SK-N-MC (cell line): ENCODE results near the gene MICOS13.
"Not testable (repeated sequence)": the region's sequence is repeated elsewhere in the genome, so short reads cannot be mapped to it uniquely, and the experiment has no call there.

Source experiments
- DNase-seq: peaks from one replicate; pipeline ENCODE4 v3.0.0-alpha.2; 2011; ENCODE audit warnings: low read depth, low spot score
- H3K27ac ChIP-seq: fragments of 200-600 bp; sonication (generic); 2 replicates; pipeline ENCODE4 v1.5.1; 2016; ENCODE audit warnings: mixed run types
- H3K36me3 ChIP-seq: fragments of 200-600 bp; sonication (generic); 2 replicates; pipeline ENCODE4 v1.6.1; 2017; ENCODE audit warnings: antibody characterized with exemption, low read length, mixed read lengths; ENCODE audit not compliant: insufficient read depth
- H3K4me3 ChIP-seq: fragments of 200-600 bp; sonication (generic); 2 replicates; pipeline ENCODE4 v1.5.1; 2016
- H3K9ac ChIP-seq: fragments of 200-600 bp; sonication (generic); 2 replicates; pipeline ENCODE4 v1.8.0; 2017; ENCODE audit warnings: mixed run types, mixed read lengths; ENCODE audit not compliant: insufficient read length
- H3K9me3 ChIP-seq: fragments of 200-600 bp; sonication (generic); 2 replicates; pipeline ENCODE4 v1.6.1; 2017; ENCODE audit warnings: low read depth, mild to moderate bottlenecking, antibody characterized with exemption, low read length, moderate library complexity, mixed read lengths
- EZH2 ChIP-seq: fragments of 200-600 bp; sonication (generic); IDR thresholded peaks from one replicate; pipeline ENCODE4 v1.6.1; 2017; ENCODE audit warnings: antibody characterized with exemption
- FOXP2 ChIP-seq: optimal IDR thresholded peaks from 2 replicates; pipeline ENCODE3; 2011; ENCODE audit warnings: mild to moderate bottlenecking, moderate library complexity; ENCODE audit not compliant: insufficient read depth; ENCODE audit errors: extremely low read length, control extremely low read depth
- POLR2AphosphoS5 ChIP-seq: IDR thresholded peaks from 2 replicates; pipeline ENCODE4 v1.6.1; 2012; ENCODE audit warnings: mild to moderate bottlenecking, low read depth, low read length, borderline replicate concordance

Gene MICOS13

DNA sequence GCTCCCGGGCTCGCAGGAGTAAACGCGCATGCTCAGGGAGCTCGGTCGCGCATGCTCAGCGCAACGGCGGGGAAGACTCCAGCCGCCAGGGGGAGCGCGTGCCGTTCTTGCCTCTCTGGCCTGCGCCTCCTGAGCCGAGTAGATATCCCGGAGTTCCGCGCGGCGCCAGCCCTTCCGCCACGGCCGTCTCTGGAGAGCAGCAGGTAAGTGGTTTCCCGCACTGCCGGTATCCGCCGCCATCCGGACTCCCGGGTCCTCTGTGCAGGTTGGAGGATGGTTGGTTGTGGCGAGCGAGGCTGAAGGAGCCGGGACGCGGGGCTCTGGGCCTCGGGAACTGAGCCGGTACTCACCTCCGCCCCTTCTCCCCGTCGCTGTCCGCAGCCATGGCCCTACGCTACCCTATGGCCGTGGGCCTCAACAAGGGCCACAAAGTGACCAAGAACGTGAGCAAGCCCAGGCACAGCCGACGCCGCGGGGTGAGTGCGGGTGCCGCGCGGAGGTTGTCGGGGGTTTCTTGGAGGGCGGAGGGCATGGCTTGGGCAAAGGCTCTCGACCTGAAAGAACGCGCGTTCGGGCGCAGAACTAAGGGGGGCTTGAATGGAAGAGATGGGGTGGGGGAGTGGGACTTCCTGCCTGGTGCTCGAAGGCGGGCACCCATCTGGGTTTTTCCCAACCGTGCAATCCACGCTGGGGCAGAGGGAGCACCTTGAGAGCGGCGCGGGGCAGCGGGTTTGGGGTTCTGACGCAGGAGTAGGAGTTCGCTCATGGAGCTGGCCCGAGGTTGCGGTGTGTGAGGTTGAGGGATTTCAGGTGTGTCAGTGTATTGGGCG lies 10.0 kb upstream of the MICOS13 start, which contains the start of gene RPL36:
RPL36 (plus strand) TSS at position 171 of the 830 bp plus-strand sequence; CDS start at position 384, 213 bp downstream.
- Histone ChIP-seq H3K36me3 (peaks cover 47% of the 10 kb centered on the region), H3K4me3 (peak within 1 kb of the TSS; percentile 100), H3K9ac (peak within 1 kb of the TSS; percentile 100), H3K9me3 (no peaks in the 10 kb centered on the region), H3K27ac (peak within 1 kb of the TSS; percentile 97)
- DNase-seq, result peak; percentile 81
- TF ChIP-seq POLR2AphosphoS5 (peak; percentile 99), EZH2 (no peak), FOXP2 (peak; percentile 76)

- not testable (repeated sequence) for H3K9me3 ChIP-seq, H3K9ac ChIP-seq, DNase-seq, H3K4me3 ChIP-seq, H3K27ac ChIP-seq
- peaks cover 28% of the 10 kb centered on the region for H3K36me3 ChIP-seq
These were observed 8.1 kb upstream of the MICOS13 start for GRCh38 chr19:5688262-5688881.

DNA sequence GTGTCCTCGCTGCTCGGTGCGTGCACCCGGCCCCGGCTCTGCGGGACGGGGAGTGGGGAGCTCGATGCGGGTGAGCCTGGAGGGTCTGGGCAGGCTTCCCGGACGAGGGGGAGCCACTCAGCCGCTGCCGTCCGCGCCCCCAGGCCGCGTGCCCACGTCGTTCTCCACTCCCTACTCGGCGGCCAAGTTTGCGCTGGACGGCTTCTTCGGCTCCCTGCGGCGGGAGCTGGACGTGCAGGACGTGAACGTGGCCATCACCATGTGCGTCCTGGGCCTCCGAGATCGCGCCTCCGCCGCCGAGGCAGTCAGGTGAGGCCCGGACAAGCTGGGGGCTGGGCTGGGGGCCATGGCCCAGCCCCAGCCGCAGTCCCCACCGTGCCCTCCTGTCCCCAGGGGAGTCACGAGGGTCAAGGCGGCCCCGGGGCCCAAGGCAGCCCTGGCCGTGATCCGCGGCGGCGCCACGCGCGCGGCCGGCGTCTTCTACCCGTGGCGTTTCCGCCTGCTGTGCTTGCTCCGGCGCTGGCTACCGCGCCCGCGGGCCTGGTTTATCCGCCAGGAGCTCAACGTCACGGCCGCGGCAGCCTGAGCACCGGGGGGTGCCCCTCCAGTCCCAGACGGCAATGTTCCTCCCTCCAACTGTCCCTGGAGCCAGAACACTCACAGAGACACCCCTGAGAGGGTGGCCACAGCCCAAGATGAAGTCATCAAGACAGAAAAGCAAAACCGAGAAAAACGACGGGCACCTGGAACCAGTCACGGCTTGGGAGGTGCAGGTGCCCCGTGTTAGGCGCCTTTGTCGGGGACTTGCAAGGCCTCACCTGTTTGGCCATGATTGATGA lies 7.3 kb upstream of the MICOS13 start:
- no peaks in the 10 kb centered on the region for H3K9me3 ChIP-seq
- TF ChIP-seq EZH2 (no peak), POLR2AphosphoS5 (no peak), FOXP2 (no peak)
- no peak for DNase-seq
- peak overlapping the region; percentile 87 for H3K4me3 ChIP-seq
- peaks cover 20% of the 10 kb centered on the region for H3K36me3 ChIP-seq
- H3K9ac ChIP-seq, result no peak overlapping the region
- H3K27ac ChIP-seq, result no peak overlapping the region

DNA sequence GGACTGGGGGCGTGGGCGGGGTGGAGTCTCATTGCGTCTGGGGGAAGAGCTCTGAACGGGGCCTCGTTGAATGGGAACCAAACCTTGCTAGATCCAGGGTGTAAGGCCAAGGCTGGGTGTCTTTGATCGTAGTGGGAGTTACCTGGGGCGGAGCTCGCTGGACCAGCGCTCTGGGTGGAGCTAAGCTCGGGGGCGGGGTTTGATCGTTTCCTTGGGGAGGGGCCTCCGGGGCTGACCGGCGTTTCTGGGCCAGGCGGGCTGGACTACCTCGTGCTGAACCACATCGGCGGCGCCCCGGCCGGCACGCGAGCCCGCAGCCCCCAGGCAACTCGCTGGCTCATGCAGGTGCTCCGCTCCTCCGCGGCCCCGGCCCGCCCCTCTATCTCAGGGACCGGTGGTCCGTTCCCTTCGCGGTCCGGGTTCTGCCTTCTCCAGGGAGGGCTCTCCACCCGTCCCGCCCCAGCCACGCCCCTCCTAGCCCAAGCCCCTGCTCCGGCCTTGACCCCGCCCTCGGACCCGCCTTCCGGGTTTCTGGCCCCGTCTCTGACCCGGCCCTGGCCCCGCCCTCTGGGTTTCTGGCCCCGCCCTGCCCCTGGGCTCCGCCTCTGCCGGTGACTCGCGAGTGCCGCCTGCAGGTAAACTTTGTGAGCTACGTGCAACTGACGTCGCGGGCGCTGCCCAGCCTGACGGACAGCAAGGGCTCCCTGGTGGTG lies 6.5 kb upstream of the MICOS13 start:
- H3K9ac ChIP-seq, result peak overlapping the region; percentile 49
- peak; percentile 37 for DNase-seq
- peak overlapping the region; percentile 87 for H3K4me3 ChIP-seq
- 0 out of 2 replicates have a peak overlapping the region, but pooled peaks have one; percentile 6 for H3K27ac ChIP-seq
- TF ChIP-seq FOXP2 (no peak), POLR2AphosphoS5 (no peak; the same call in 1 of the 2 replicates), EZH2 (no peak)
- no peaks in the 10 kb centered on the region for H3K9me3 ChIP-seq
- H3K36me3 ChIP-seq, result peaks cover 12% of the 10 kb centered on the region

DNA sequence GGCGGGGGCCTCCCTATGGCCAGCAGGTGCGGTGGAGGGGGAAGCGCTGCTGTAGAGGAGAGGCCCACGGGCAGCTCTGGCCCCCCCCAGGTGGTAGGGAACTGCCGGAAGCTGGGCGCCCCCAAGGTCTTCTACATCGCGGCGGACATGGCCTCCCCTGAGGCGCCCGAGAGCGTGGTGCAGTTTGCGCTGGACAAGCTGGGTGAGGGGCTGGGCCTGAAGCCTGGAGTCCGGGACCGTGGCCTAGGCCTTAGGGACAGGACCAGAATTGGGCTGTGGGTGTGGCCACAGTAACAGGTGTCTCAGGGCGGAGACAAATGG lies 6.0 kb upstream of the MICOS13 start:
- H3K9ac ChIP-seq, result no peak overlapping the region

DNA sequence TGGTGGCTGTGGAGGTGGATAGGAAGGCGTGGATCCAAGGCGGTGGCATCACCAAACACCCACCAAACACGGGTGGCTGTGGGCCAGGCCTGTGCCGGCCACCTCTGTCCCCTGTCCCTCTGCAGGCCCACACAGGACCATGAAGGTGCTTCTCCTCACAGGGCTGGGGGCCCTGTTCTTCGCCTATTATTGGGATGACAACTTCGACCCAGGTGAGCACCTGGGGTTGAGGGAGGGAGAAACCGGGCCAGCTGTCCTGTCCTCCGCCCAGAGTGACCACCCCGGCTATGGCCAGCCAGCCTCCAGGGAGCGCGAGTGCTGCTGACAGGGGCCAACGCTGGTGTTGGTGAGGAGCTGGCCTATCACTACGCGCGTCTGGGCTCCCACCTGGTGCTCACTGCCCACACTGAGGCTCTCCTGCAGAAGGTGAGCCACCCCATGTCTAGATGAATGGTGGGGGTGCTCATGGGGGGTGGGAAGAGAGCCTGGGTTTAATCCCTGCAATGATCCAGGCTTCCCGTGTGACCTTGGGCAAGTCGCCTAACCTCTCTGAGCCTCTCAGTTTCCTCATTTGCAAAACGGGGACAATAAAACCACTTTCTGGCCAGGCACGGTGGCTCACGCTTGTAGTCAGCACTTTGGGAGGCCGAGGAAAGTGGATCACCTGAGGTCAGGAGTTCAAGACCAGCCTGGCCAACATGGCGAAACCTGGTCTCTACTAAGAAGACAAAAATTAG lies 4.5 kb upstream of the MICOS13 start:
- TF ChIP-seq POLR2AphosphoS5, result no peak
- no peak for TF ChIP-seq EZH2
- TF ChIP-seq FOXP2, result no peak
- no peaks in the 10 kb centered on the region for H3K9me3 ChIP-seq
- DNase-seq, result no peak

More for the DNA sequence above, 6.0 kb upstream of the MICOS13 start:
- no peak for DNase-seq
- Histone ChIP-seq H3K36me3 (peaks cover 7% of the 10 kb centered on the region), H3K4me3 (peak overlapping the region; percentile 87), H3K9me3 (no peaks in the 10 kb centered on the region), H3K27ac (no peak overlapping the region)
- TF ChIP-seq POLR2AphosphoS5 (no peak), EZH2 (no peak), FOXP2 (no peak)

DNA sequence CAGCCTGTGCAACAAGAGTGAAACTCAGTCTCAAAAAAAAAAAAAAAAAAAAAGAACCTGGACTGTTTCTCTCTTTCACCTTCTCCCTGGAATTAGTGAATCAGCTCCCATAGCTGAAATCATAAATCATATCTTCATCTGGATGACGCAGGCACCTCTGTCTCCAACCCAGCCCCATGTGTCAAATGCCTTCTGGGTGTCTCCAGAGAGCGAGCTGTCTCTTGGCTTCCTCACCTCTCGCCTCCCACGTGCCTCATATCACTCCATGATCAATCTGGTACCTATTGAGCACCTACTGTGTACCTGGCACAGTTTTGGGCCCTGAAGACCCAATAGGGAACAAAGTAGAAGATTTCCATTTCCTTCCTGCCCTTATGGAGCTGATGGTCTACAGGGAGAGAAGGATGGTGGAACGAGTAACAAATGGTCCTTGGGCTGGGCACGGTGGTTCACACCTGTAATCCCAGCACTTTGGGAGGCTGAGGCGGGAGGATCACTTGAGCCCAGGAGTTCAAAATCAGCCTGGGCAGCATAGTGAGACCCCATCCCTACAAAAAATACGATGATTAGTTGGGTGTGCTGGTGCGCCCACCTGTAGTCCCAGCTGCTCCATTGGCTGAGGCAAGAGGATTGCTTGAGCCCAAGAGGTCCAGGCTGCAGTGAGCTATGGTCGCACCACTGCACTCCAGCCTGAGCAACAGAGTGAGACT lies 3.0 kb upstream of the MICOS13 start:
- DNase-seq, result no peak
- no peak for TF ChIP-seq POLR2AphosphoS5
- TF ChIP-seq FOXP2, result no peak
- no peak for TF ChIP-seq EZH2
- Histone ChIP-seq H3K27ac (no peak overlapping the region), H3K36me3 (no peaks in the 10 kb centered on the region), H3K9me3 (no peaks in the 10 kb centered on the region), H3K4me3 (no peak overlapping the region), H3K9ac (no peak overlapping the region)

More for the DNA sequence above, 4.5 kb upstream of the MICOS13 start:
- no peak overlapping the region for H3K4me3 ChIP-seq
- no peaks in the 10 kb centered on the region for H3K36me3 ChIP-seq
- no peak overlapping the region for H3K9ac ChIP-seq
- no peak overlapping the region for H3K27ac ChIP-seq
